Measurements from ENCODE around the gene TOMT. TPM values are rescaled to one million over a fixed set of nuclear protein-coding genes. Genes with fewer than 3 reads are reported as not detected.
"Not testable (repeated sequence)": the region's sequence is repeated elsewhere in the genome, so short reads cannot be mapped to it uniquely, and the experiment has no call there.

The TOMT gene
- total and polyA plus RNA-seq, 2 donors (not counting 3 experiments of a cell fraction or from before 2014, with no cell fraction given) = not detected

- Histone ChIP-seq H3K27ac (ENCODE audit: insufficient read depth, low read depth, low read length) (no peak overlapping the region), H3K9me1 (replicated peaks; ENCODE audit: control insufficient read depth, extremely low read depth, insufficient read depth, low read length) (no peaks in the 10 kb centered on the region), H3K27me3 (ENCODE audit: control insufficient read depth in 2 of 2, insufficient read depth in 2 of 2, low read length in 2 of 2) (peaks cover 5 to 6% of the 10 kb centered on the region in 2 experiments), H3K4me2 (ENCODE audit: insufficient read depth, low read length) (no peak overlapping the region), H3K4me1 (ENCODE audit: control insufficient read depth, extremely low read depth, insufficient read depth, low read length) (no peaks in the 10 kb centered on the region), H3K79me2 (ENCODE audit: control insufficient read depth, insufficient read depth, low read length) (no peaks in the 10 kb centered on the region), H4K20me1 (replicated peaks; ENCODE audit: control insufficient read depth, extremely low read depth, insufficient read depth, low read length) (no peaks in the 10 kb centered on the region), H3K9ac (replicated peaks; ENCODE audit: extremely low read depth, insufficient read depth, low read length) (no peak overlapping the region), H3K36me3 (ENCODE audit: control insufficient read depth in 2 of 2, extremely low read depth in 1 of 2, insufficient read depth in 2 of 2, low read length in 2 of 2) (no peaks in the 10 kb centered on the region), H2AFZ (ENCODE audit: low read depth, low read length) (no peak overlapping the region), H3K9me3 (replicated peaks; ENCODE audit: control insufficient read depth, insufficient read depth, low read length) (no peaks in the 10 kb centered on the region), H3K4me3 (replicated peaks in 1 of 3; ENCODE audit: insufficient read depth in 1 of 3, low read depth in 1 of 3, low read length in 3 of 3) (no peak overlapping the region)
- TF ChIP-seq MYC (IDR thresholded peaks at IDR 0.05; ENCODE audit: low read depth, low read length) = no peak
- no peak for TF ChIP-seq CTCF (IDR thresholded peaks at IDR 0.05; ENCODE audit: extremely low read depth in 1 of 2, insufficient read depth in 1 of 2, low read depth in 1 of 2, low read length in 2 of 2)
- TF ChIP-seq POLR2A (IDR thresholded peaks at IDR 0.05; ENCODE audit: low read depth, low read length) = no peak
- no peak for TF ChIP-seq GATA2 (IDR thresholded peaks at IDR 0.05; ENCODE audit: insufficient read depth, insufficient read length, low read depth, low read length)
- no peak for TF ChIP-seq EZH2 (IDR thresholded peaks at IDR 0.05; ENCODE audit: borderline replicate concordance, low read depth, low read length, severe bottlenecking)
- no peak for TF ChIP-seq MAX (IDR thresholded peaks at IDR 0.05; ENCODE audit: insufficient read depth, insufficient read length)
- TF ChIP-seq FOS (IDR thresholded peaks at IDR 0.05; ENCODE audit: borderline replicate concordance, insufficient read depth, low read length) = no peak
- no peak for TF ChIP-seq JUN (IDR thresholded peaks at IDR 0.05; ENCODE audit: borderline replicate concordance, insufficient read depth, insufficient read length, low read depth)
- TF ChIP-seq POLR2AphosphoS5 (IDR thresholded peaks at IDR 0.05; ENCODE audit: insufficient read depth, low read depth, low read length) = no peak
- CTCF ChIA-PET = interaction anchor here (1.0 to 1.1 kb wide), 2 partner anchors 12 to 108 kb away, joined by 3 to 5 read pairs; no protein-coding TSS in a partner anchor
- POLR2A ChIA-PET = no interaction called here
- DNase-seq (ENCODE audit: low read depth, low spot score) (no peak), FAIRE-seq (no peak)
- BruUV-seq (replicated peaks) = no TSS peak
- intact Hi-C loops (cut with micrococcal nuclease) = no loop called here
- dilution Hi-C loops (cut with MboI; ENCODE audit: extremely low pct_ligation_motif_present, low sequenced_read_pairs) = no loop called here
These were observed 26.9 kb downstream of the TOMT start for GRCh38 chr11:72132646-72133045.

- FAIRE-seq; H3K9ac ChIP-seq (replicated peaks; ENCODE audit: extremely low read depth, insufficient read depth, low read length); BruUV-seq (replicated peaks): not testable (repeated sequence)
These were observed 29.7 kb downstream of the TOMT start, which contains the start of gene FOLR3 for GRCh38 chr11:72135473-72135872. Gene FOLR3 (plus strand): TSS chr11:72135725. CDS start chr11:72135953, 228 bp downstream.

More at GRCh38 chr11:72135473-72135872, 29.7 kb downstream of the TOMT start, which contains the start of gene FOLR3:
- H3K9me3 ChIP-seq (replicated peaks; ENCODE audit: control insufficient read depth, insufficient read depth, low read length); intact Hi-C loops (cut with micrococcal nuclease); H3K4me3 ChIP-seq (replicated peaks in 1 of 3; ENCODE audit: insufficient read depth in 1 of 3, low read depth in 1 of 3, low read length in 3 of 3); dilution Hi-C loops (cut with MboI; ENCODE audit: extremely low pct_ligation_motif_present, low sequenced_read_pairs); H2AFZ ChIP-seq (ENCODE audit: low read depth, low read length); H3K27me3 ChIP-seq (ENCODE audit: control insufficient read depth in 2 of 2, insufficient read depth in 2 of 2, low read length in 2 of 2); DNase-seq (ENCODE audit: low read depth, low spot score); H3K36me3 ChIP-seq (ENCODE audit: control insufficient read depth in 2 of 2, extremely low read depth in 1 of 2, insufficient read depth in 2 of 2, low read length in 2 of 2); POLR2A ChIA-PET; H3K27ac ChIP-seq (ENCODE audit: insufficient read depth, low read depth, low read length); H4K20me1 ChIP-seq (replicated peaks; ENCODE audit: control insufficient read depth, extremely low read depth, insufficient read depth, low read length); H3K79me2 ChIP-seq (ENCODE audit: control insufficient read depth, insufficient read depth, low read length); H3K9me1 ChIP-seq (replicated peaks; ENCODE audit: control insufficient read depth, extremely low read depth, insufficient read depth, low read length); H3K4me2 ChIP-seq (ENCODE audit: insufficient read depth, low read length); H3K4me1 ChIP-seq (ENCODE audit: control insufficient read depth, extremely low read depth, insufficient read depth, low read length): not testable (repeated sequence)
- CTCF ChIA-PET = interaction anchor here (1.4 to 1.5 kb wide), 2 partner anchors 9 to 110 kb away, joined by 3 to 11 read pairs; no protein-coding TSS in a partner anchor

Measured in endothelial cell of umbilical vein (primary cell).